Esophagus muscularis mucosa (tissue), 2 donors: Measurements from ENCODE around the gene TDG.

Experiments used
- EP300 ChIP-seq: sonication (generic); formaldehyde crosslinking; IDR thresholded peaks from one replicate; pipeline ENCODE4 v1.6.1; 2017; ENCODE audit warnings: antibody characterized with exemption
- POLR2A ChIP-seq: fragments of 450-650 bp; IDR thresholded peaks from one replicate; pipeline ENCODE4 v1.6.1; 2017; ENCODE audit warnings: antibody characterized with exemption, moderate library complexity, mild to moderate bottlenecking, low read depth

DNA sequence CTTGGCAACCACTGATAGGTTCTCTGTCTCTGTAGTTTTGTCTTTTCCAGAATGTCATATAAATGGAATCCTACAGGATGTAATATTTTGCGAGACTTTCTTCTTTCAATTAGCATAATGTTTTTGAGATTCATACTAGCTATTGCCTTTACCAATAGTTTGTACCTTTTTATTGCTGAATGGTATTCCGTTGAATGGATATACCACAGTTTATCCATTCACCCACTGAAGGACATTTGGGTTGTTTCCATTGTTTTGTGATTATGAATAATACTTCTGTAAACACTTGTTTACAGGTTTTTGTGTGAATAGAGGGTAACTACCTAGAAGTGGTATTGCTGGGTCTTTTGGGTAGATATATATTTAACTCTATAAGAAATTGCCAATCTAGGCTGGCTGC is 58.0 kb downstream of the TDG start:
- no peak for TF ChIP-seq EP300
- no peak for TF ChIP-seq POLR2A
